Stimulated activated CD4-positive, alpha-beta T cell treated with anti-CD3 and anti-CD28 coated beads, Interleukin-4, amount 100 ng/mL, for 48 hours (primary cell): ENCODE results near the gene PRKAG2.

Experiments
- DNase-seq, 2 donors: peaks; one replicate each; pipeline ENCODE4 v3.0.0-alpha.2; 2020; ENCODE audit warnings: low read depth in 2 of 2

PRKAG2 gene

DNA sequence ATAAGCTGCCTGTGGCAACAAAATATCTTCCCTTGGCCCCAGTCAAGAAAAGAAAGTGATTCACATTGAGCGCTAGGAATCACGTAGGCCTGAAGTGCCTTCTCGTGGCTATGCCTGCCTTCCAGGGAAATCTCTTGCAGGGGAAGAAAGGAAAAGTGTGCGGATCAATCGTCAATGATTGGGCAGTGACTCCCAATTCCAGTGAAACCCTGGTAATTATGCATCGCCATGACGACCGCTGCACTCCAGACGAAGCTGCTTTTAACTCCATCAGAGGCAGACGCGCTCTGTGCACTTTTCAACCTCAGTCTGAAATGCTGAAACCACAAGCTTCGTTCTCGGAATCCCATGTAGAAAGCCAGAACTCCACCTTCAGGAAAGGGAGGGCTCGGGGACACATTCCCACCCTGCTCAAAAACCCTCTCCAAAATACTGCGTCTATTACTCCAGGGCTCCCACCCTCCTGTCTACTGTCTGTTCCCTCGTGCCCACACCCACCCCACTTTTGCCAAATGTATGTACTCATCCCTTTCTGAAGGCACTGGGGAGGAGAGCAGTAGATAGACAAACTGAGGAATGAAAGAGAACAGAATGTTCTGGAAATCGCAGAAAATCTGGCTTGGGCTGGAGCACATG, 24.2 kb upstream of the PRKAG2 start:
- DNase-seq, result no peak

DNA sequence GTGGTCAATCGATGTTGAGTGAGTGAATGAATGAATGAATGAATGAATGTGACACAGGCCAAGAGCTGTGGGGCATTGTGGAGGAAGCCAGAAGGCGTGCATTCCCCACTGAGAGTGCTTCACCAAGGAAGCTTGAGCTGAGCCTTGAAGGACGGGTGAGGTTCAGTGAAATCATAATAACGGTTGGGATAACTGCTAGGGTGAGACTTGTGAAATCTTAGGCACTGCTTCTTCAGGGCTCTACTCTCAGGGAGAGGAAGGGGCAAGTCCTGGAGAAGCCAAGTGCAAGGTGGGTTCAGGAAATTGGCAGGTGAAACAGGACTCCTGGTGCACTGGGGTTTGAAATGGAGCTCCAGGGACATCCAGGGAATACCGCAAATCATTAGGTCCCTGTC, 23.7 kb upstream of the PRKAG2 start:
- no peak for DNase-seq

DNA sequence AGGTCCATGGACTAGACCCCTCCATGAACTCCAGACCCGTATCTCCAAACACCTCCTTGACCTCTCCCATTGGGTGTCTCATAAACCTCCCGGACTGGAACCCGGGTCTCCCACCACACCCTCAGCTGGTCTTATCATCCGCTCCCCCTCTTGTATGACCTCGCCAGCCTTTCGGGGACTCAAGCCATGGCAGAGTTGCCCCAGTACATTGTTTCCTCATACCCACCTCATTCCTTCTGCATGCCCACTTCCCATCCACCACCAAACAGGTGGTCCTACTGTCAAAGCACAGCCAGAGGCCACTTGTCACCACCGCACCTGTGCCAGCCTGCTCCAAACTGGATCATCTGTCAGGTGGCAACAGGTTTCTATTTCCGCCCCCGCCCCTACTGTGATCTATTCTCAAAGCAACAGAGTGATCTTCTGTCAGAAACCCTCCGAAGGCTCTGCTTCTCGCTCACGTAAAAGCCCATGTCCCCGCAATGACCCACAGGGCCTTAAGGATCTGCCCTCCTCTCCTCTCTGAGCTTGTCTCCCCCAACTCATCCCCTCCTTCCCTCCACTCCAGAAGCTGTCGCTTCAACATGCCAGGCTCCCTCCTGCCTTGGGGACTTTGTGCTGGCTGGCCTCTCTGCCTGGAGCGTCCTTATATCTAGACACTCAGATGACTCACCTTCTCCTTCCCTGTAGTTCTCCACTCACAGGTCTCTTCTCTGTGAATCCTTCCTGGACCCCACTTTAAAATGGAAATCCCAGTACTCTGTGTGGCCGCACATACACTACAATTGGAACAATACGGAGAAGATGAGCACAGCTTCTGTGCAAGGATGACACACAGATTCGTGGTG, 22.8 kb upstream of the PRKAG2 start:
- DNase-seq, result no peak

DNA sequence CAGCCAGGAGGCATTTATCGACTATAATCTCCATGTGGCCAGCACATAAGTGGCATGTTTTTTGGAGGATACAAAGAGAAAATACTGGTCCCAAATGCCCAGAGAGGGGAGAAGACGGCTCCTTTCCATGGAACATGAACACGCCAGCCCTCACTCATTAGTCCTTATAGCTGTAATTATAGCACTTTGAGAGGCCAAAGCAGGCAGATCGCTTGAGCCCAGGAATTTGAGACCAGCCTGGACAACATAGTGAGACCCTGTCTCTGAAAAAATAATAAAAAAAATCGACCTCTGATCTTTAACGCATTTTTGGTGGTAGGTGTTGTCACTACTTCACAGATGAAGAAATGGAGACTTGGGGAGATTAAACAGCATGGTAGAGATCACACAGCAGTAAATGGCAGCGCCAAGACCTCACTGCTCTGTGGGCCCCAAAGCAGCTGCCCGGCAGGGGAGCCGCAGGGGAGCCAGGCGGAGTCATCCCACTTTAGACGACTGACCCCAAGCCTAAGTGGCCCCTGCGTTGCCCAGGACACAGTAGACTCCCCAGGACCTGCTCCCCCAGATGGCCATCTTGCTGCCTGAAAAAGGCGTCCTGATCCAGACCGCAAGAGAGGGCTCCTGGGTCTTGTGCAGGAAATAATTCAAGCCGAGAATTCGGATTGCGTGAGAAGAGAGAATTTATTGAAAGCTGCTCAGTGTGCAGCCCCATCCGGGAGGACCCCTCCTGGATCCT, 21.2 kb upstream of the PRKAG2 start:
- no peak for DNase-seq

DNA sequence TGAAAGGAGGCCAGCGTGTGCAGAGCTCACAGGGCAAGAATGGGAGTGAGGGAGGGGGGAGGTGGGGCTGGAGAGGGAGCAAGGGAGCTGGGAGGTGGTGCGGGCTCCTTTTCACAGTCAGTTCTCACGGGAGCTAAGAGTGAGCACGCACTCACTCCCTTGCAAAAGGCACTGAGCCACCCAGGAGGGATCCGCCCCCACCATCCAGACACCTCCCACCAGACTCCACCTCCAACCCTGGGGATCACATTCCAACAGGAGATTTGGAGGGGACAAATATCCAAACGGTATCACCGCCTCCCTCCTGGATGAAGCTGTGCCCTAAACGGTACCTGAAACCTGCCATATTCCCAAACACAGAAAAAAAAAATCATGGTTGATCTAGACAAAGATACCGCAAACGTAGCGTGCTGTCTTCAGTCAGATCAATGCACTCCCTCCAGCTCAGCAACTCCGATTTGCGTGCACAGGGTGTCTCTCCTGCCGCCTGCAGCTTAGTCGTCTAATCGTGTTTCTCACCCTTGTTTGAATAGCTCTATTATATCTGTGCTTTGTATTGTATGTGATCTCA, 20.3 kb upstream of the PRKAG2 start:
- DNase-seq, result no peak

DNA sequence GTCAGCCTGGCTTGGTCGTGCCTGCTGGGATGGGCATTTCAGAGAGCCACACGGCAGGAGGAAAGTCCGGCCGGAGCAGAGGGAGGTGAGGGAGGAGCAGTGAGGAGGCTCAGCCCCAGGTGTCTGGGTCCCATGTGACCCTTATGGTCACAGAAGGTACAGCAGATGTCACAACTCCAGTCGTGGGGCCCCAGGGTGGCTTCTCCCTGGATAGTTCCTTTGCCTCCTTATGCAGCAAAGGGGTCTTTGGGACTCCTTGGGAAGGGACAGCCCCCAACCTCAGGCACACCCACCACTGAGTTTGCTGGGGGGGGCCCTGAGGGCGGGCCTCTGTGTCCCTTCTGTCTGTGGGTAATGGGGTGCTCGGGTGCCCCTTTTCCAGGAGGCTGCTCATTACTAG, 19.6 kb upstream of the PRKAG2 start:
- no peak for DNase-seq

DNA sequence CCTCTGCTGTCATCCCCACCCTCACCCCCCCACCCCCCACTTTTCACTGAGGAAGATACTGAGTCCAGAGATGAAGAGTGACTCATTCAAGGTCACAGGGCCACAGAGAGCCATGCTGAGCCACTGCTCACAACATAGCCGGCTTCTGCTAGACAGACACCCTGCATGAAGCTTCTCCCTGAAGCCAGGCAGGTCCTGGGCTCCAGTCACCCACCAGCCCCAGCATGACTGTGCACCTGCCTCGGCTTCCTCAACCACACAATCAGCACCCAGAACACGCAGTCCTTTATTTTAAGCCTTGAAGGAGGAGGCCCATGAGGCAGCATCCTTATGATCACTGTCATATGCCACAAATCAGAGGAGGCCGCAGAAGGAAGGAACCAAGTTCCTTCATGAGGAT, 19.2 kb upstream of the PRKAG2 start:
- no peak for DNase-seq

DNA sequence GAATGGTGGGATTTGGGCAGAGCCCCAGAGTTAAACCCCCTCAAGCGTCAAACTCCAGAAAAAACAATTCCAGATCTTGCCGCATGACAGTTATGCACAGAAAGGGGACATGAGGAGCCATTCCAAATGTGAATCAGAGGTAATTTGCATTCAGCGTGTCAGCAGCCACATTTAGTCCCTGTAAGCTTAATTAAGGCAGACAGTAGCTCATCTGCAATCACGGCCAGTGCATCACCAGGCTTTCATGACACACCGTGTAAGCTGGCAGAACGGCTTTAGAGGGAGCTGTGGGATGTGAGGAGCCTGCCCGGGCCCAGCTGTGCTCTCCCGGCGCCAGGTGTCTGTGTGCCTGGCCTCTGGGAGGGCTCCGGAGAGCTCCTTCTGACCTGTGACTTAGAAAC, 18.7 kb upstream of the PRKAG2 start:
- no peak for DNase-seq

DNA sequence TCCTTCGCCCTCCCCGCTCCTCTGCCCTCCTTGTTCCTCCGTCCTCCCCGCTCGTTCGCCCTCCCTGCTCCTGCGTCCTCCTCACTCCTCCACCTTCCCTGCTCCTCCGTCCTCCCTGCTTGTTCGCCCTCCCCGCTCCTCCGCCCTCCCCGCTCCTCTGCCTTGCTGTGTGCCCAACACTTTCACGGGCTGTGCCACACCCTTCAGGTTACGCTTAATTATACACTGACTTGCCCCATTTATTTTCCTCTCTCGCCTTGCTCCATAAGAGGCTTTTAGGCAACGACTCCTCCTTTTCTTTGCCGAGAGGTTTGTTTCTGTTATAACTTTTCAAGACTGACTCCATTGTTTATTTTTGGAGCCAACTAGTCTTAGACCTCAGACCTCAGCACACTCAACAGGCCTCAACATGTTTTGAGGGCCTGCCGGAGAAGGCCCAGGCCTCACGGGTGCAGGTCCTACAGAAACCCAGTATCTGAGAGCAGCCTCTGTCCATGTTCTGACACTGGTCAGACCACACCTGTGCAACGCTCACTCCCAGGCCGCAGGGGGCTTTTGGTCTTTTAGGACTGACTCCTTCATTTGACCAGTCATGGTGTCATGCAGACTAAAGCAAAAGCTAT, 18.2 kb upstream of the PRKAG2 start:
- DNase-seq, result no peak

DNA sequence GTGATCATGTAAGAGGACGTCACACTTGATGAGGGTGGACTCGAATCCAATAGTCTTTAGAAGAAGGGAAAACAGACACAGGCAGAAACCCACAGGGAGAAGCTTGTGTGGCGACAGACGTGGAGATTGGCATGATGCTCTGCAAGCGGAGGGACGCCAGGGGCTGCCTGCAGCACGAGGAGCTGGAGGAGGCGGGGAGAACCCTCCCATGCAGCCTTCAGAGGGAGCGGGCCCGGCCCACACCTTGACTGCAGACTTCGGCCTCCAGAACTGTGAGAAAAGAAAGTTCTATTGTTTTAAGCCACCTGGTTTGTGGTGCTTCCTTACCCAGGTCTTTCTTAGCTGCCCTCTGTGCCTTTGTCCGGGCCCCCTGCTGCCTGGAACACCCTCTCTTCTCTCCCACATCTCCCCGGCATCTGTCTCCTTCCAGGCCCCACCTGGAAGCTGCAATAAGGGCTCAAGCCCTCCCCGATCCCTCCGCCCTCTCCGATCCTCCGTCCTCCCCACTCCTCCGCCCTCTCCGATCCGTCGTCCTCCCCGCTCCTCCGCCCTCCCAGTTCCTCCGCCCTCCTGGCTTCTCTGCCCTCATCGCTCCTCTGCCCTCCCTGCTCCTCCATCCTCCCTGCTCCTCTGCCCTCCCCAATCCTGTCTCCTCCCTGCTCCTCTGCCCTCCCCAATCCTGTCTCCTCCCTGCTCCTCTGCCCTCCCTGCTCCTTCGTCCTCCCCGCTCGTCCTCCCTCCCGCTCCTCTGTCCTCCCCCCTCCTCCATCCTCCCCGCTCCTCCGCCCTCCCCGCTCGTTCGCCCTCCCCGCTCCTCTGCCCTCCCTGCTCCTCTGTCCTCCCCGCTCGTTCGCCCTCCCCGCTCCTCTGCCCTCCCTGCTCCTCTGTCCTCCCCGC, 17.4 kb upstream of the PRKAG2 start:
- no peak for DNase-seq

DNA sequence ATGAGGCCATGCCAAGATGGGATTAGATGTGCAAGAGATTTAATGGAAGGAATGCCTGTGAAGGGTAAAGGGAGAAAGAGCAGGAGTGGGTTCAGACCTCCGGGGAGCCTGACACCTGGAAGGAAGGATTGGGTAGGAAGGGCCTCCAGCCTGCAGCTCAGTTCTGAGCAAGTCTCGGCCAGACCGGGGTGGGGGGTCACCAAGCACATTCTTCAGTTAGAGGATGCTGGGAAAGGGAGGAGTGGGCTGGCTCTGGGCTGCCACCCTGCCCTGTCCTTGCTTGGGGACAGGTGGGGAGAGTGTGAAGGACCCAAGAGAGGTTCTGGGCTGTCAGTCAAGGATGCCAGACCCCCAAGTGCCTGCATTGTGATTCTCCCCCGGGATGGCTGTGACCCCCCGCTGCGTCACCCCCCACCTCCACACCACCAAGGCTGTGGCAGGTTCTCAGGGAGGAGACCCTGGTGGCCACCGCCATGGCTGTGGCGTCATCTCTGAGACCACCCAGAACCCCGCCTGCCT, 16.5 kb upstream of the PRKAG2 start:
- no peak for DNase-seq

DNA sequence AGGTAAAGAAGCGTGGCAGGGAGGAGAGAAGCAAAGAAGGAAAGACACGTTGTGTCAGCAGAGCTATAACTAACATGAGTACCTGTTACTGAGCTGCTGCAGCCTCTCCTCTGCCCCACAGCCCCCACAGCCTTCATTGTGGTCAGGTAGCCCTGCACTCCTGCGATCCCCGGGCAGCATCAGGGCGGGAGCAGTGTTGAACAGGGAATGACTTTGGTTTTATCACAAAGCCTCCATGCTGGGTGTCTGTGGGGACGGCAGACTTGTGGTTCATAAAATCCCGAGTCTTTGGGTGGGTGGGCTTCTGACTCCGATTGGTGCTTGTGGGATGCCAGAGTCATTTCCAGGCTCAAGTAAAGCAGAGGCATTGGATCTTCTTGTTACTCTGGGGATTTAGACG, 14.8 kb upstream of the PRKAG2 start:
- DNase-seq, result no peak

DNA sequence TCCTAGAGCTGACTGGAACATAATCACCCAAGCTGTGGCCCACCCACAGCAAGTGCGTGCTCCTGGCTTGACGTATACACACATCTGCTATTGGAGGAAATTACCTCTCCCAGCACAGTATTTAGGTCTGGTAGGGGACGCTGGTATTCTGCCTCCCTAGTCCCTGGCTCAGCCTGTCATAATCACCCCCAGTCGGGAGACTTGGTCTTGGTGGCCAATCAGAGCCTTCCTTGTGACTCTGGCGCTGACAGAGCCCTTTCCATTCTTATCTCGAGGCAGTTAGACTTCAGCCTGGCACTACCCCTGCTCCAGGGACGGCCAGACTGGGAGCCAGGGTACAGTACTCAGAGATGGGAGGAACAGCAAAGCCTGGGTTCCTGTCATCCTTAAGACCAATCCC, 14.3 kb upstream of the PRKAG2 start:
- DNase-seq, result no peak

DNA sequence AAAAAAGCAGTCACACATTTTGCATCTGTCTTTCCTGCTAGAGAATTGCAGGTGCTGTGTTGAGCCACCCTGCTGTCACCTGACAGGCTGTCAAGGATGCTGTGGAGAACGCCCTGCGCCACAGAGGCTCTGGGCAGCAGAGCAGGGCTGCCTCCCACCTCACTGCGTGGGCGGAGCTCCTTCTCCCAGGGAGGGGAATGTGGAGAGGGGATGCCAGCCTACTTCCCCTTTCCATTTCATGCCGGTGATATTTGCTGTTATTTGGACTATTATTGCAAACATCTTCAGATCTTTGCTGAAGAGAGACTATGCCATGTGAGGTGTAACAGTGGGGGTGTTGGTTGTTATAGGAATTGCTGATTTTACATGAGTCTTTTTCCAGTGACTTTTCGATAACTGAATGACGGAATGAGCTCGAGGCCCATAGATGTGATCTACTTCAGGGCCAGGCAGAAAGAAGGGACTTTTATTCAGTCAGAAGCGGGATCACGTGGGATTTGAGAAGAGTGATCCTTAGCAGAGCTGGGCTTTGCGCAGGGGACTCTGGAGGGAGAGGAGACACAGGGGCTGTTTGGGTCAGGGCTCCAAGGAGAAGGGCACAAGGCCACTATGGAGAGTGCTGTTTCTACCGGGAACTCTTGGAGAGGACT, 13.6 kb upstream of the PRKAG2 start:
- no peak for DNase-seq

DNA sequence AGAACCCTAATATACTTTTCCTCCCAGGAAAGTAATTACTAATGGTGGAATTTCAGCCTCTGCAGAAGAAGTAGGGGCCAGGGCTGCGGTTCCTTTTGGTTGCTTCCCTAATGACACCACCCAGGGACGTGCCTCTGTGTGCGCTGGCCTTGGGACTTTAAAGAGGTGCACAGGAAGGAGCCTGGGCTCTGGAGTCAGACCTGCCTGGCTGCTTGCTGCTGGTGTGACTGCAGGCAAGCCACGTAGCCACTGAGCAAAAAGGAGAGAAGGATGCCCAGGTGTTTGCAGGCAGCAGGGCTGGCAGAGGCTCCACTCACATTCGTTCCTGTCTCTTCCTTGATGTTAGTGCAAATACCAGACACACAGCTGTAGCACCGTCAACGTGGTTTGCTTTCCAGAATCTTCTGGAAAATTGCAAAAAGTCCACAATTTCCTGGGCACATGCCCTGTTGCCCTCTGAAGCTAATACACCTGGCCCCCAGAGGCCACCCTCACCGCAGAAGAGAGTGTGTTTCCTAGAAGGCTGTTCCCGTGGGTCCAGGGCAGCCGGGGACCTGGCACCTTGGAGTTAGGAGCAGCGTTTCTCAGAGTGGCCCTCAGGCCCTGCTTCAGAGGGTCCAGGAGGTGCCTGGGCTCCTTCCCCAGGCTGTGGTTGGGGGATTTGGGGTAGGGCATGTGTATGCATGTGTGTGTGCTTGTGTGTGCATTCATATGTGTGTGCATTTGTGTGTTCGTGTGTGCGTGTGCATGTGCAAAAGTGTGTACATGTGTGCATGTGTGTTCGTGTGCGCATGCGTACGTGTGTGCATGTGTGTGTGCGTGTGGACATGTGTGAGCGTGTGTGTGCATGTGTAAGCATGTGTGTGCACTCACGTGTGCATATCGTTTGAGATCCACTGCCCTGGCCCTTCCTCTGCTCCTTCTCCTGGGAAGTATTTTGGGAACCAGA, 12.8 kb upstream of the PRKAG2 start:
- DNase-seq, result no peak

DNA sequence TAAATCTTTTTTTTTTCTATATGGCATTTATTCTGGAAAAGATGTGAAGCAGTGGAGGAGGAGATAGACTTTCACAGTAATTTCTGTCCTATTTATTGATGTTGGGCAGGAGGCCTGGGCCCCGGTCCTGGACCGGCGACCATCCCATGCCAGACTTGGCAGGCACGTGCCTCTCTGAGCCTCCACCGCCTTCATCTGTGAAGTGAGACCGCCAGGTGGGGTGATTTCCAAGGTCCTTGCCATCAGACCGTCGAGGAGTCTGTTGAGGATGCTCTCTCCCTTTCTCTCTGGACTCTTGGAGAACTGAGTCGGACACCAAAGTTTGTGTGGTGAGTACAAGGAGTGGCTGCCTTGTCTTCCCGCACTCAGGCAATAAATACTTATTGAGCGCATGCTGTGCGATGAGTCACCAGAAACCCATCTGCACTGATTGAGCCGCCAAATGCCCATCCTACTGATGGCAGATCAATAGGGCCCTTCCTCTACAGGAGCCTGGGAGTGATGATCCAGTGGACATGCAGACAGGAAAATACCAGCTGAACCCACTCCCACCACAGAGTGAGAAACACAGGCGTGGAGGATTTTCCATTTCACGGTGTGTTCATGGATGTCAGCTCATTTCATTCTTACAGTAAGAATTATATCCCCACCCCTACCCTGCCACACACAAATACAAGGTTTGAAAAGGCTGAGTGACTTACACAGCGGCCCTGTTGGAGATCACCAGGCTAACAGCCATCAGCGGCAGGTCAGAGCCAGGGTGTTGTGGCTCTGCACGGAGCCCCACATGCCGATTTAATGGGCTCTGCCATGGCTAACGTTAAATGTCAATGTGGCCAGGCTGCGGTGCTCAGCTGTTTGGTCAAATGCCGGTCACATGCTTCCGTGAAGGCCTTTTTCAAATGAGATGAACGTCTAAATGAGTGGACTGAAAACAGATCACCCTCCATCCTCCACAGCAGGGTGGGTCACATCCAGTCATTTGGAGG, 11.5 kb upstream of the PRKAG2 start:
- no peak for DNase-seq

DNA sequence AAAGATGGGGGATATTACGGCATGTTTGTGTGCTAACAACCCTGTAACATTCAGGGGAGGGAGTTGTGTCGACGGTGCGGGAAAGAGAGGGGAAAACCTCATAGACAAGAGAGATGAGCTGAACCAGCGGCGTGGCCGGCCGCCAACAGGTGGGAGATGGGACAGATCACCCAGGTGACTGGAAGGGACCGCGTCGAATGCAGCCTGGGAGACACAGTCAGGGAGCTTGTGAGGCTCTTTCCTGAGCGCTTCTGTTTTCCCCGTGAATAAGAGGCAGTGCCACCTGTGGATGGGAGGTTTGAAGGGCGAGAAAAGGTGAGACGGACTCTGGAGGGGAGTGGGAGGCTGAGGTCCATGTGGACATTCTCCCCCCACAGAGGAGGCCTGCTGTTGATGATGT, 9.9 kb upstream of the PRKAG2 start:
- DNase-seq, result no peak

DNA sequence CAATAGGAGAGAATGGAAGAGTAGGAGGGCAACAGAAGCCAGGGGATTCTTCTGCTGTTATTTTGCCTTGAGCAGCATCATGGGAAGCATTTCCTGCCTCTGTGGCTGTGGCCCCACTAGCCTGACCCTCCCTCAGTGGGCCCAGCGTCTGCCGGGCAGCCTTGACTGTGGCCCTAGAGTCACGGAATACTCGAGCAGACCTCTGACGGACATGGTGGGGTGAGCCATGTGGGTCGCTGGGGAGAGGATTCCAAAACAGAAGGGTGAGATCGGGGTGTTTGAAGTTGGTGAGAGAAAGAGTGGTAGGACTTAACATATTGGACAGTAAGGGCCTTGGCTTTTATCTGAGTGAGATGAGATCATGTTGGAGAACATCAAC, 8.3 kb upstream of the PRKAG2 start:
- no peak for DNase-seq
